Activated naive CD8-positive, alpha-beta T cell (primary cell): ENCODE measurements around the gene LMTK2.
A peak's percentile ranks its signal among the peaks of the same experiment; 100 is the strongest.
"Not testable (repeated sequence)": the region's sequence is repeated elsewhere in the genome, so short reads cannot be mapped to it uniquely, and the experiment has no call there.

ENCODE experiments used
- H3K27ac Mint-ChIP-seq: one replicate; pipeline ENCODE4 v1.8.0; 2021; ENCODE audit warnings: mixed read lengths
- H3K27me3 Mint-ChIP-seq: one replicate; pipeline ENCODE4 v1.8.0; 2021; ENCODE audit warnings: mixed read lengths
- H3K36me3 Mint-ChIP-seq: one replicate; pipeline ENCODE4 v1.8.0; 2021; ENCODE audit warnings: mixed read lengths
- H3K4me1 Mint-ChIP-seq: one replicate; pipeline ENCODE4 v1.8.0; 2021; ENCODE audit warnings: low read depth, mixed read lengths
- H3K4me3 Mint-ChIP-seq: one replicate; pipeline ENCODE4 v1.8.0; 2021; ENCODE audit warnings: mild to moderate bottlenecking, mixed read lengths
- H3K9me3 Mint-ChIP-seq: one replicate; pipeline ENCODE4 v1.8.0; 2021; ENCODE audit warnings: low read depth, mixed read lengths

LMTK2 gene

DNA sequence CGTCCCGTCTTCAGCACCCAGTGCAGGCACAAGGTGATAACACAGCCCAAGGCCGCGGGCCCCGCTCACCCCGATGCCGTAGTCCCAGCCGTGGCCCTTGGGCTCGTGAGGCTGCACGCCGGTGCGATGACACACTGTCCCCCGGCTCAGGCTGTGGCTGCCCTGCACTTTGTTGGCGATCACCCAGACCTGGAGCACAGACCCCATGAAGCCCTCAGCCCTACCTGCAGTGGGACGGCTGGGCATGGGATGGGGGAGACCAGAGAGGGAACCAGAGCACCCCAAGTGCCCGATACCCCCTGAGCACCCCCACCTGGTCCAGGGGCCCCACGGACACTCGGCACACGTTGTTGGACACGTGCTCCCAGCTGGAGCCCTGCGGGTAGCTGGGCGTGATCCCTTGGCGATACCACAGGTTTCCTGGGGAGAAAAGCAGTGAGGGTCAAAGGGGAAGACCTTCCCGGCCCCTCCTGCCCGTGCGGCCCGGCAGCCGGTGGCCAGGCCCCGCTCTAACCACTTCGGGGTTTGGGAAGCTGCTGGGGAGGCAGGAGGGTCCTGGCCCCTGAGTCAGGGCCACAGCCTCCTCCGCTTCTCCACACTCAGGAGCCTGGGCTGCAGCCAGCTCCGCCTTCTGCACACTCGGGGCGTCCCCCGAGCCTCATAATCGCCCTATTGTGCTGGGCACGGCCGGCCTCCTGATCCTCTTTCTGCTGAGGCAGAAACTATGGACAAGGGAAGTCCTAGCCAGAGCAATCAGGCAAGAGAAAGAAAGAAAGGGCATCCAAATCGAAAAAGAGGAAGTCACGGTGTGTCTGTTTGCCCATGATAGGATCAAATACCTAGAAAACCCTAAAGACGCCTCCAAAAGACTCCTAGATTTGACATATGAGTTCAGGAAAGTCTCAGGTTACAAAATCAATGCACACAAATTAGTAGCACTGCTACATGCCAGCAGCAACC, 111.2 kb downstream of the LMTK2 start:
- Mint-ChIP-seq H3K27me3 (no peaks in the 10 kb centered on the region), H3K4me1 (peaks cover 15% of the 10 kb centered on the region), H3K27ac (peak overlapping the region; percentile 61), H3K9me3 (no peaks in the 10 kb centered on the region), H3K36me3 (no peaks in the 10 kb centered on the region), H3K4me3 (no peak overlapping the region)

DNA sequence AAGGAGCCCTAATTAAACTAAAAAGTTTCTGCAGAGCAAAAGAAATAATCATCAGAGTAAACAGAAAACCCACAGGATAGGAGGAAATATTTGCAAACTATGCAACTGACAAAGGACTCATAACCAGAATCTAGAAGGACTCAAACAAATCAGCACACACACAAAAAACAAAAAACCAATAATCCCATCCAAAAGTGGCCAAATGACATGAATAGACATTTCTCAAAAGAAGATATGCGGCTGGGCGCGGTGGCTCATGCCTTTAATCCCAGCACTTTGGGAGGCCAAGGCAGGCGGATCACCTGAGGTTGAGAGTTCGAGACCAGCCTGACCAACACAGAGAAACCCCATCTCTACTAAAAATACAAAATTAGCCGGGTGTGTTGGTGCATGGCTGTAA, 112.7 kb downstream of the LMTK2 start:
- not testable (repeated sequence) for H3K9me3 Mint-ChIP-seq, H3K36me3 Mint-ChIP-seq, H3K4me3 Mint-ChIP-seq, H3K27me3 Mint-ChIP-seq
- Mint-ChIP-seq H3K27ac (peak overlapping the region; percentile 22), H3K4me1 (peaks cover 15% of the 10 kb centered on the region)

DNA sequence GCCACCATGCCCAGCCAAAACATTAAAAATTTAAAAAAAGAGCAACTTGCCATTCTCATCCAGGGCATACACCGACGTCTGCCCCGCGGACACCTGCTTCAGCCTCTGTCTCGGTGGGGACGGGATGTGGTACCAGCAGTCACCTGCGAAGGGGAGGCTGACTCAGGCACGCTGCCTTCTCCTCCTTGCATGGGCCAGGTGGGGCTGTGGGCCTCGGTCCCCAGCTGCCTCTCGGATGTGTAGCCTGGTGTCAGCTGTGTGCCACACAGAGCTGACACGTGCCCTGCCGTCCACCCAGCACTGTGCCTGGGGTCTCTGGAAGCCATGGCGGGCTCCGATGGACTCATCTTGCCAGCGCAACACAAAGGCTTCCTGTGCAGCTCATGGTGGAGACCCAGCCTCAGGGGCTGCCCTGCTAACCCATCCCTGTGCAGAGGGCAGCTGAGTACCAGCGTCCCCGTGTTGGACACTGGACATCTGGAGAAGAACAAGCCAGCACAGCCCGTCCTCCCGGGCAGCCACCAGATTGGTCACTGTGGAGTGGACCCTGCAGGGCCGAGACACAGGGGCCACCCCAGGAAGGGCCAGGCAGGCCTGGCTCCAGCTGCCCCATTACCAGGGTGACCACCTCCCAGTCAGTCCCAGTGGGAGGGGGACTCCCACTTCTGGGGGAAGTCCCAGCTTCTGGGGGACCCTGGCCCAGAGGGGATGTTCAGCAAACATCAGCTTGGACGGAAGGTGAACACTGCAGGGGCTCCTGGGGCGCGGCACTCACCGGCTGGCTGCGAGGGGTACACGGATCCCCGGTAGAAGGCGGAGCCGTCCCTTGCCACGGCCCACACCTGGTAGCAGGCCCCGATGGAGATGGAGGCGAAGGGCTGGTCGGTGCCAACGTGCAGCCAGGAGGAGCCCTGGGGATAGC, 115.2 kb downstream of the LMTK2 start:
- no peak overlapping the region for H3K27ac Mint-ChIP-seq
- no peaks in the 10 kb centered on the region for H3K27me3 Mint-ChIP-seq
- no peaks in the 10 kb centered on the region for H3K36me3 Mint-ChIP-seq
- no peak overlapping the region for H3K4me3 Mint-ChIP-seq
- H3K4me1 Mint-ChIP-seq = peaks cover 15% of the 10 kb centered on the region
- H3K9me3 Mint-ChIP-seq = no peaks in the 10 kb centered on the region

DNA sequence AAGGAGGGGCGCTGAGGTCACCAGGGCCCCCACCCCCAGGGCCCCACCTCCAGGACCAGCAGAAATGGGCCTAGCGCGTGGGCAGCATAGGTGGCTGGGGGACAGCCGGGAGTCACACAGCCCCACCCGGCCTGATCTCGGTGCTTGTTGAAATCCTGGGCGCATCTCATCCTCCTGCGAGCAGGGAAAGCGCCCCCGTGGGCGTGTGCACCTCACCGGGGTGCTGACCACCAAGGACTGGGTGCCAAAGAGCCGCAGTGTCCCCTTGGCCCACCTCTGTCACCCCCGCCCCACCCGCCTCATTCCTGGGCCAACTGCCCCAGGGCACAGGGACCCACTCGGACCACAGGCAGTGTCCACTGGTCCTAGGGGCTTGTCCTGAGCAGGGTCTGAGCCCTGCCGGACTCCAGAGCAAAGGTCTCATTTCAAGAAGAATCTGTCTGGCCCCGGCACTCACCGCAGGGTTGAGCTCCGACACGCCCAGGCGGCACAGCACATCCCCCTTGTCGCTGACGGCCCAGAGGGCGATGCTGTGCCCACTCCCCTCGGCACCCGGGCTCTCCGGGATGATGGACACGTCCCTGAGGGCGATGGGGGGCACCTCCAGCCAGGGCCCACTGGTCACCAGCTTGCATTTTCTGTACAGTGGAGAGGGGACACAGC, 116.0 kb downstream of the LMTK2 start:
- Mint-ChIP-seq H3K27me3 (no peaks in the 10 kb centered on the region), H3K9me3 (no peaks in the 10 kb centered on the region), H3K4me3 (no peak overlapping the region), H3K27ac (no peak overlapping the region), H3K36me3 (no peaks in the 10 kb centered on the region), H3K4me1 (peaks cover 15% of the 10 kb centered on the region)

DNA sequence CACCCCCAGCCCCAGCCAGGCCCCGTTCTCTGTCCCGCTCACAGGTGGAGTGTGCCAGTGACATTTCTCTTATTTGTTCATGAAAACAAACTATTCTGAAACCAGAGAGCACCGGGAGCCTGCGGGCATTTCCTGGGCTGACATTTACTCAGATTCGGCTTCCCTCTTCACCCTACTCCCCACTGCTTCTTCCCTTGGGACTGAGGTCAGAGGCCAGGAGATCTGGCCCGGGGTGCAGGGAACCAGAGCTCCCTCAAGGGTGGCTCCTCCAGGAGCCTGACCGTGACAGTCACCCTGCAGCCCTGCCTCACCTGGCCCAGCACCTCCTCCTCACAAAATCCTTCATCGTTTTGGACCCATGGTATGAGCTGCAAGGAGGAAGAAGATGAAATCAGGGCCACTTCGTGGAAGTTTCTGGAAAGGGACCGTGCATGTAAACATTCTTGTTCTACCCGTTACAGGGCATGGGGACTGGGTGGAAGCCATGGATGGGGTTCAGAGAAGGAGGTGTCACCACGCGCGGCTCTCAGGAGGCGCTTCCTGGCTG, 116.8 kb downstream of the LMTK2 start:
- H3K4me3 Mint-ChIP-seq = no peak overlapping the region
- no peak overlapping the region for H3K27ac Mint-ChIP-seq
- H3K4me1 Mint-ChIP-seq = peaks cover 11% of the 10 kb centered on the region
- H3K27me3 Mint-ChIP-seq = no peaks in the 10 kb centered on the region
- no peaks in the 10 kb centered on the region for H3K9me3 Mint-ChIP-seq
- H3K36me3 Mint-ChIP-seq = no peaks in the 10 kb centered on the region

DNA sequence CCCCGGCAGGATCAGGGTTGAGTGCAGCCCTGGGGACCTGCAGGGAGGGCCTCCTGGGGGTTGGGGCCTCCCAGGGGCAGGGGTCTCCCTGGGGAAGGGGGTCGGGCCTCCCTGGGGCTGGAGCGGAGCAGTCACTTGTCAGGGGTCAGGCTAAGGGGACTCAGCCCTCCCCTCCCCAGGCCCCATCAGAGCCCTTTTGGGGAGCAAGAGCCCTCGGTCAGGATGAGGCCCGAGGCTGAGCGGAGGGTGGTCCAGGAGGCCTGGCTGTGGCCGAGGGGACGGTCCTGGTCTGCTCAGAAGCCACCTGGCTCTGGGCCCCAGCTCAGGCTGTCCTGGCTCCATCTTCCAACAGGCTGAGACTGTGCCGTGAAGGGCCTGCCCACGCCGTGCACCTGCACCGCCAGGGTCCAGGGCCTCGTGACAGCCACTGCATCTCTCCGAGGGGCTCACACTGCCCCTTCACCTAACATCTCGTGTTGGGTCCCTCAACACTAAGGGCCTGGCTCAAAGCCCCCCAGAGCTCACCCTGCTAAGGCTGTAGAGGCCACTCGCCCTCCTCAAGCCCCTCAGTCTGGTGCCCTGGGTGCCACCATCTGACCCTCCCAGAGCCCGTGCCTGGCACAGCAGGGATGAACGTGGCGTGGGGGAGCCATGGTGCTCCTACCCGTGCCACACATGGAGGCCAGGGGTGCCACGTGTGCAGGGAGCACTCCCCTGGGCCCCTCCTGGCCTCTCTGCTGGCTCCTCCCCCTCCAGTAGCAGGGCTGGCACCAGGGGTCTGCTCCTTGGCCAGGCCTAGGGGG, 117.4 kb downstream of the LMTK2 start:
- no peak overlapping the region for H3K4me3 Mint-ChIP-seq
- H3K9me3 Mint-ChIP-seq = no peaks in the 10 kb centered on the region
- H3K27me3 Mint-ChIP-seq = no peaks in the 10 kb centered on the region
- no peaks in the 10 kb centered on the region for H3K36me3 Mint-ChIP-seq
- peaks cover 4% of the 10 kb centered on the region for H3K4me1 Mint-ChIP-seq
- H3K27ac Mint-ChIP-seq = no peak overlapping the region

DNA sequence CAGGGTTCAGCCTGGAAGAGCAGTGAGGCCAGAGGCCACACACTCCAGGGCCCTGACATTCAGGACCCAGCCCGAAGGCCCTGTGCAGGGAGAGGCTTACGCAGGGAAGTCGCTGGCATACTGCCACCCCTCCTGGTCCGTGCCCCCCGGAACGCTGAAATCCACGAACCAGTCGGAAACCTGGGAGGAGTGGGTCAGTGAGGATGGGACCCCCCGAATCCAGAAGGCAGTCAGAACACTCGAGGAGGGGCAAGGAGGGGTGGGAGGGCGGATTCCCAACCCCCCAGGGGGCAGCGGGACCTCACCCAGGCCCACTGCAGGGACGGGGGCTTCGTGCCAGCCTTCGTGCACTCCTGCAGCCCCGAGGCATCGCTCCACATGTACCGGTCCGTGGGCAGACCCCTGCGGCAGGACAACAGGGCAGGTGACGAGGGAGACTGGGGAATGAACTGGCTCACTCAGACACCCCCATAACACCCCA, 118.1 kb downstream of the LMTK2 start:
- Mint-ChIP-seq H3K27ac (no peak overlapping the region), H3K36me3 (no peaks in the 10 kb centered on the region), H3K9me3 (no peaks in the 10 kb centered on the region), H3K4me3 (no peak overlapping the region), H3K4me1 (no peaks in the 10 kb centered on the region), H3K27me3 (no peaks in the 10 kb centered on the region)

DNA sequence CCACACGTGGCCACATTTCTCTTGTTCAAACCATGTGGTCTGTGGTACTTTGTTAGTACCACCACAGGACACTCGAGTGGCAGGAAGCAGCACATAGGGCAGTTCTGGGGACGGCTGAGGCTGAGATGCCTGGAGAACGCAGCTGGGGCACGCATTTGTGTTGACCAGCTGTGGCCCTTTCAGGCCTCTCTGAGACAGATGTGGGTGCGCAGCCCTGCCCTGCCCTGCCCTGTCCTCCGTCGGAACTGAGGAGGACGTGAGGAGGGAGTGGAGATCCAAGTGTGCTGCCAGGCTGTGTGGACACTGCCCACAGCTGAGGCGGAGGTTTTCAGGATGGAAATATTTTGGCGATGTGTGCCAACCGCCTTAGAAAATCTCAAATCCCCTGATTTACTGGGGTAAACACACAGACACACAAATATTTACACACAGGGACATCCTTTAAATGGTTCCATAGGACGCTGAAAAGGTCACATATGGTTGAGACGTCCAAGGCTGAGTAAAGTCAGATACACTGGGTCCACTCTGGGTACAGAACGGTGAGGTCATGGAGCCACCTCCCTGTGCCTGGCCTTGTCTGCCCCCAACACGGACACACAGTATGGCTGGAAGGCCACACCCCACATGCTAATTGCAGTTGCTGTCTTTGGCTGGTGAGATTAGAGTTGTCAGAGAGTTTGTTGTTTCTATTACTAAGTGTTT, 119.4 kb downstream of the LMTK2 start:
- Mint-ChIP-seq H3K4me3 (no peak overlapping the region), H3K27ac (no peak overlapping the region), H3K27me3 (no peaks in the 10 kb centered on the region), H3K9me3 (no peaks in the 10 kb centered on the region), H3K4me1 (no peaks in the 10 kb centered on the region), H3K36me3 (no peaks in the 10 kb centered on the region)

DNA sequence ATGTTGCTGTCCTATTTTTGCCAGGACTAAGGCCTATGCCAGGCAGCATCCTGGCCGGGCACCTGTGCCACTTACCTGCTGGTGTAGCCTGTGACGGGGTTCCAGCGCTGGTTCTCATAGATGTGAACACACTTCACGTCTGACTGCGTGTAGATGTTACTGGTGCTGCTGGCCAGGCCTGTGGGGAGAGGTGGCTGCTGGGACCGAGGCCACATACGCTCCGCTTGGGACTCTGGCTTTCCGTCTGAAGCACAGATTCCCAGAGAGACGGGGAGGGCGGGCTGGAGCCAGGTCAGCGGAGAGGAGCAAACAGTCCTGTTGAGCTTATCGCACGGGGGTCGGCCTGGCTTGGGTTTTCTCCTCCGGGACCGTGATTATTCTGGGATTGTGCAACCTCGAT, 121.3 kb downstream of the LMTK2 start:
- Mint-ChIP-seq H3K4me1 (no peaks in the 10 kb centered on the region), H3K36me3 (no peaks in the 10 kb centered on the region)

DNA sequence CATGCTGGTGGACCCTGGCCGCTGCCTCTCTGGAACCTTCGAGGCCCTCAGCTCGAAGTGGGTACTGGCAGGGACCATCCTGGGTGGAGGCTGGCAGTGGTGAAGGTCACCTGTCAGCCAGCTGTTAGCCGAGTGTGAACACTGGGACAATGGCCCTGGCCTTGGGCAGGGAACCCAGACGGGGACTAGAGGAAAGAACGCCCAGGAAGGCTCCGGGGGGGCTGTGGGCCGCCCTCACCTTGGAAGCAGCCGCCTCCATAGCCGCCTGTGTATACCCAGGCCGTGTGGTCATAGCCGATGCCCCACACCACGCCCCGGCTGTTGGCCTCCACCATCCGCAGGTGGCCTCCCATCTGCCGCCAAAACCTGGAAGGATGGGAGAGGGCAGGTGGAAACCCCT, 122.1 kb downstream of the LMTK2 start:
- H3K4me3 Mint-ChIP-seq = no peak overlapping the region
- H3K27ac Mint-ChIP-seq = no peak overlapping the region
- no peaks in the 10 kb centered on the region for H3K36me3 Mint-ChIP-seq
- no peaks in the 10 kb centered on the region for H3K27me3 Mint-ChIP-seq
- H3K4me1 Mint-ChIP-seq = no peaks in the 10 kb centered on the region
- no peaks in the 10 kb centered on the region for H3K9me3 Mint-ChIP-seq

More for the DNA sequence above, 121.3 kb downstream of the LMTK2 start:
- H3K27me3 Mint-ChIP-seq = no peaks in the 10 kb centered on the region
- H3K4me3 Mint-ChIP-seq = no peak overlapping the region
- H3K27ac Mint-ChIP-seq = peak overlapping the region; percentile 6
- H3K9me3 Mint-ChIP-seq = no peaks in the 10 kb centered on the region

DNA sequence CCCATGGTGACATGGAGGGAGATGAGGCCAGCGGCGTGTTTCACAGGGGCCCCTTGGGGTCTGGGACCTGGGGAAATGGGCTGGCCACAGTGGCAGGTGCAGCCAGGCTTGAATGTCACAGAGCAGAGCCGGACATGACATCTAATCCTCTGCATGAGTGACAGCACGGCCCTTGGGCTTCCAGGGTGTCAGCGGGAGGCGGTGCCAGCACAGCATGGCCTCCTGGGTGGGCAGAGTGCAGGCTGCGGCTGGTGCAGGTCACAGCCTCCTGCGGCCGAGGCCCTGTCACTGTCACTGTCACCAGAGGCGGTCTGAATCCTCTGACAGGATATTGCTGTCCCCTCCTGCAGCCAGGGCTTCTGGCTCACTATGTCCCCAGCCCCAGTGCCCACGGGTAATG, 122.8 kb downstream of the LMTK2 start:
- Mint-ChIP-seq H3K27ac (no peak overlapping the region), H3K27me3 (no peaks in the 10 kb centered on the region), H3K4me3 (no peak overlapping the region), H3K36me3 (no peaks in the 10 kb centered on the region), H3K4me1 (no peaks in the 10 kb centered on the region), H3K9me3 (no peaks in the 10 kb centered on the region)

DNA sequence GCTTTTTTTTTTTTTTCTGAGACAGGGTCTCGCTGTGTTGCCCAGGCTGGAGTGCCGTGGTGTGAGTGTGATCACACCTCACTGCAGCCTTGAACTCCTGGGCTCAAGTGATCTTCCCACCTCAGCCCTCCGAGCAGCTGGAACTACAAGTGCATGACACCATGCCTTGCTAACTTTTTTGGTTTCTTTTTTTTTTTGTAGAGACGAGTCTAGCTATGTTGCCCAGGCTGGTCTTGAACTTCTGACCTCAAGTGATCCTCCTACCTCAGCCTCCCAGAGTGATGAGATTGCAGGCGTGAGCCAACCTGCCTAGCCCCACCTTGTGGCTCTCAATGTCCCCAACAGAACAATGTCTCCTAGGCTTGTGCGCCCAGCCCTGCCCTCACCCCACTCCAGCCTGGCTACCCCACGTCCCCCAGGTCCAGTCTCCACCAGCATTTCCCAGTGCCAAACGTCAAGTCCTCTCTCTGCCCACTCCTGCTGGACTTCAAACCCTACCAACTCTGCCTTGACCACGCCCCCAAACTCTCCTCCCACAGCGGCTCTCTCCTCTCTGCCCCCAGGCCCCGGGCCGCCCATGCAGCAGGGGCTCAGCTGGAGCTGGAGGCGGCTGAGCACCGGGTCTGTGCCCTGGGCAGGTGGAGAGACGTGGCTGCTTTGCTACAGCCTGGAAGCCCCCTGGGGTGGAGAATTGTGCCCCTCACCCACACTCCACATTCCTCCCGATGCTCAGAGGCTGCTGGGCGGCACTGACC, 123.5 kb downstream of the LMTK2 start:
- Mint-ChIP-seq H3K27me3 (no peaks in the 10 kb centered on the region), H3K27ac (no peak overlapping the region), H3K36me3 (no peaks in the 10 kb centered on the region), H3K4me3 (no peak overlapping the region), H3K4me1 (no peaks in the 10 kb centered on the region), H3K9me3 (no peaks in the 10 kb centered on the region)
